Globus pallidus (tissue), 1 donor: ENCODE measurements around the gene CDC42BPA.
A peak's percentile ranks its signal among the peaks of the same experiment; 100 is the strongest.
"Not testable (repeated sequence)": the region's sequence is repeated elsewhere in the genome, so short reads cannot be mapped to it uniquely, and the experiment has no call there.

ENCODE experiments used
- DNase-seq: peaks from one replicate; pipeline ENCODE4 v3.0.0-alpha.2; 2015; ENCODE audit warnings: low spot score

Gene CDC42BPA

DNA sequence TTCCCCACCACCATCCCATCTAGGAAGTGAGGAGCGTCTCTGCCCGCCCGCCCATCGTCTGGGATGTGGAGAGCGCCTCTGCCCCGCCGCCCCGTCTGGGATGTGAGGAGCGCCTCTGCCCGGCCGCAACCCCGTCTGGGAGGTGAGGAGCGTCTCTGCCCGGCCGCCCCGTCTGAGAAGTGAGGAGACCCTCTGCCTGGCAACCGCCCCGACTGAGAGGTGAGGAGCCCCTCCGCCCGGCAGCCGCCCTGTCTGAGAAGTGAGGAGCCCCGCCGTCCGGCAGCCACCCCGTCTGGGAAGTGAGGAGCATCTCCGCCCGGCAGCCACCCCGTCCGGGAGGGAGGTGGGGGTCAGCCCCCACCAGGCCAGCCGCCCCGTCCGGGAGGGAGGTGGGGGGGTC, 185.6 kb downstream of the CDC42BPA start:
- DNase-seq, result not testable (repeated sequence)

DNA sequence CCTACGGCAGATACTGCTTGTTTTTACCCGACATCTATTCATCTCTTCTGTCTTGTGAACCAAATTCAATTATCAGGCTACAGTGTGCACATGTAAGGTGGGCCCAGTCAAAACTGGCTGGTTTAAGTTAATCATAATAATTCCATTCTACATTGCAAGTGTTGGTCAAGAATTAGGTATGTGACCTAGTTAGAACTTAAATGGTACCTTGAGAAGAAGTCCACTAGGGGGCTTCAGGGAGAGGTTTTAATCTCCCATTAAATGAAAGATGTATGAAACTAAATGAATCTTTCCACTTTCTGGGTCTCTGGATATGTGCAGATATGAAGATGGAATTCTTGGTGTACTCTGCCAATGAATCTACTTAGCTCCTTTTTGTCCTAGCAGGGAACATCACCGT, 187.1 kb downstream of the CDC42BPA start:
- no peak for DNase-seq

DNA sequence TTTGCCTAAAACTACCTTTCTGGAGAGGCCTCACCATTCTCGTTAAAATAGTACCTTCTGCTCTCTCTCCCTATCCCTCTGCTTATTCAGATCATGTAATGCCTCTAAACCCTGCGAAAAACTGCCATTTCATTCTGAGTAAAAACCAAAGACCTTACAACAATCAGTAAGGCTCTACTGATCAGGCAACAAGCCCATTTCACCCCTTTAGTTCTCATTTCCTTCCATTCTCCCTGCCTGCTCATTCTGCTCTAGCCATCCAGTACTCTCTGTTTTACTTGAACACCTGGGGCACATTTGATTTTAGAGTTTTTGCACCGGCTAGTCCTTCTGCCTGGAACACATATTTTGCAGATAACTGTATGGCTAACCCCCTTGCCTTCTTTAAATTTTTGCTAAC, 190.4 kb downstream of the CDC42BPA start:
- DNase-seq, result no peak

DNA sequence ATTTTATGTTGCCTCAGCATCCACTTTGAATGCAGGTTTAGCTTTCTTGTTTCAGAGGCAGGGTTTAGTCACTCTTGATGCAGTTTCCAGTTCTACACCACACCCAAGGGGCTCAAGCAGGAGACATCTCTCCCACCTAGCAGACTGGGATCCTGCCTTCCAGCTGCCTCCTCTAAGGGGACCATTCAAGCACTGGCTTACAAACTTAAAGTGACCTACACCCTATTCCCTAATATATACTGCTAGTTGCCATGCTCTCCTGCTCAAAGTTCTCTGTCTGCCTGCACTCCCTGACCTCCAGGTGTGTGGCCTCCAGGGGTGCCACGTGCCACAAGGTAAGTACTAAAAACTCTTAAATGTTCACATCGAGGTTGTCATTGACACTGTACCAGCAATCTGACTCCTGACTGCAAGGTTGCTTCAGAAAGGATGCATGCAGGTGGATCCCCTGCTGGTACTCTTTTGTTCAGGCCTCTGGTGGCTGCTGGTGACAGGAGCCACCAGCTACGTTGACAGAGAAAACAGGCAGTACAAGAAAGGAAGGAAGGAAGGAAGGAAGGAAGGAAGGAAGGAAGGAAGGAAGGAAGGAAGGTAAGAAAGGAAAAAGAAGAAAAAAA, 192.3 kb downstream of the CDC42BPA start:
- no peak for DNase-seq

DNA sequence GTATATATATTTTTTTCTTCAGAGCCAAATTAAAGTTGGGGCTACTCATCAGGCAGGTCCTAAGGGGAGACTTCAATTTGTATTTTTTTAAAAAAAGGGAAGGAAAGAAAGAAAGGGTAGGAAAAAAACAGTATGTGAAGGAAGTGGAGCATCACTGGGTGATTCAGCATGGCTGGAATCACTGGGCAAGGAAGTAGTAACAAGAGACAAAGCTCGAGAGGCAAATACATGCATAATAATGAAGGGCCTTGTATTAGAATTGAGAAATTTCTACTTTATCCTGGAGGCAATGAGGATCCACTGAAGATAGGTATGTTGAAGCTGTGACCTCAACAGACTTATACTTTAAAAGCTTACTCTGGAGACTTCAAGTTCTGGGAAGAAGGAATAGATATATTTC, 193.8 kb downstream of the CDC42BPA start:
- DNase-seq, result no peak

DNA sequence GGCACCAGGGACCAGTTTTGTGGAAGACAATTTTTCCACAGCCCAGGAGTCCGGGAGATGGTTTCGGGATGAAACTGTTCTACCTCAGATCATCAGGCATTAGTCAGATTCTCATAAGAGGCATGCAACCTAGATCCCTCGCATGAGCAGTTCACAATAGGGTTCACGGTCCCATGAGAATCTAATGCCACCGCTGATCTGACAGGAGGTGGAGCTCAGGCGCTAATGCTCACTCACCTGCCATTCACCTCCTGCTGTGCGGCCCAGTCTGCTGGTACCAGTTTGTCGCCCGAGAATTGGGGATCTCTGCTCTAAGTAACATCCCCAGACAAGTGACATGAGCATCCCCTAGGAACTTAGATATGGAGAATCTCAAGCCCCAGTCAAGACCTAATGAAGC, 197.5 kb downstream of the CDC42BPA start:
- DNase-seq, result no peak

DNA sequence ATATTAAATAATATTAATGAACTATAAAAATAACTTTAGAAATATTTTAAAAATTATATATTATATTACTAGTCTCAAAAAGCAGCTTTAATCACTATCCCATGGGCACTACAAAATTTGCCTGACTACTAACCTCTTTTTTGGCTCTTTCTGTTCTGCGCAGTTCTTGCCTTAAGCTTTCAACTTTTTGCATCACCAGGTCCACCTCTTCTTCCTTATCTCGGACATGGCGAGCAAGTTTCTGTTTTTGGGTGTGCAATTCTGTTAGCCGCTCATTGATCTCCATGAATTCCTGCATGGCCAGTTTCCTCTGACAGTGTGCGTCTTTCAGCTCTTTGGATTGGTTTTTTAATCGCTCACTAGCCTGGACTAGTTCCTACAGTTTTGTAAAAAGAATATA, 205.8 kb downstream of the CDC42BPA start:
- DNase-seq, result no peak

DNA sequence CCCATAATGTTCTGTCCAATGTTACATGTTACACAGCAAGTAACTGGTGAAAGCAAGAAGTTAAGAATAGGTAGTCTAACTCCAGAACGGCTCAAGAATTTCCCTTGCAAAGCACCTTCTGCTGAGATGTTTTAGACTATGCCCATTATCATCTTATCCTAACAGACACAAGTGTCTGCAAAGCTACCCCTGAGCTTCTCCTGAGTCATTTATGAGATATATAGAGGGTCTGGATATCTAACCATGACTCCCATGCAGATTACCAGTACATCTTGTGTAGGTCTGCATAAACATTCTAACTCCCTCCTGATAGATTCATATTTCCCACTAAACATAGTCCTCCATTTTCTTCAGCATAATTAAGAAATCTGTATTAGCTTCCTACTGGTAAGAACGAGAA, 206.5 kb downstream of the CDC42BPA start:
- no peak for DNase-seq

DNA sequence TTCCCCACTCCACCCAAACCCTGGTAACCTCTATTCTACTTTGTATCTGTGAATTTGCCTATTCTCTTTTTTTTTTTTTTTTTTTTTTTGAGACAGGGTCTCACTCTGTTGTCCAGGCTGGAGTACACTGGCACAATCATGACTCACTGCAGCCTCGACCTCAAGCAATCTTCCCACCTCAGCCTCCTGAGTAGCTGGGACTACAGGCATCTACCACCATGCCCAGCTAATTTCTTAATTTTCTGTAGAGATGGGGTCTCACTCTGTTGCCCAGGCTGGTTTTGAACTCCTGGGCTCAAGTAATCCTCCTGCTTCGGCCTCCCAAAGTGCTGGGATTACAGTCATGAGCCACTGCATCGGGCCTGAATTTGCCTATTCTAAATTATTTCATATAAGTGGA, 213.0 kb downstream of the CDC42BPA start:
- DNase-seq, result not testable (repeated sequence)

DNA sequence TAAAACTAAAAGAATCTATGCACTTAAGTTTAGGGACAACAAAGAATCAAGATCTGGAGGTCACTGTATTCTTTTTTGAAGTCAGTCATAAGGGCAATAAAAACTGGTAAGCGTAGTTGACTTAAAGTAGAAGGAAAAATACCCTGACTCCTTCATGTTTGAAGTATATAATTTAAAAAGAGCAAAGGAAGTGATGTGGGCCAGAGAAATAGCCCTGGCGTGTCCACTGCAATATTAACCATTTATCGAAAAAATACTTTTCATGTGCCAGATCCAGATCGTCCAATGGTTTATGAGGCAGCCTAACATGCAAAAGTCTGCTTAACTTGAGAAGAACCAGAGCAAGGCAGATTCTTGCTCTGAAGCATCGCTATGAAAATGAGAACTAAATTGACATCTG, 216.2 kb downstream of the CDC42BPA start:
- no peak for DNase-seq

DNA sequence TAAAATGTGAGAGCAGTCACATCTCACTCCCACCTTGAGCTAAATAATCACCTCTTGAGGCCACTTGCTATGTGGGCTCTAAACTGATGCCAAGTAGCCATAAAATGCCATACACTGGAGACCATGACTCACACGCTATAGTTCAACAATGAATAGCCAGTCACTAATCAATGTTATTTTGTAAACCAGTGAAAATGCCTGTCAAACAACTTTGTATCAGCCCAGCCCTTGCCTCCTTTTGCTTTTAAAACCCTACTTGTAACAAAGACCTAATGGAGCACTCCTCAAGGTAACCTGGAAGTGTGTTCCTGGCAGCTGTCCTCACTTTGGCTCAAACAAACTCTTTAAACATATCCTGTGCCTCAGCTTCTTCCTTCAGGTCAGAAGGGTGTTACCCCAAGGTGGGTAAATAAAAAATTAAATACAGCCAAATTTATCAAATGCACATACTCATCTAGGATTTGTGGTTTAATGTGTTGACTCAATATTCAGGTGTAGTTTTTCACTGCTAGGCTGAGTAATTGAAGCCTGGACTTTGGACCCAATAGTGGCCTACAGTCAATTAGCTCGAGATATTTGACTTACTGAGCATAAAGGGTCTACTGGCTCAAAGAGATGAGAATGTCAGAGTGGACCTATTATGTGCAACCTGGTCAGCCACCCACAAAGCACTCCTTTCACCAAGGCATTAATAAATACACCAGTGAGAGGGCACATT, 223.9 kb downstream of the CDC42BPA start:
- DNase-seq, result no peak

DNA sequence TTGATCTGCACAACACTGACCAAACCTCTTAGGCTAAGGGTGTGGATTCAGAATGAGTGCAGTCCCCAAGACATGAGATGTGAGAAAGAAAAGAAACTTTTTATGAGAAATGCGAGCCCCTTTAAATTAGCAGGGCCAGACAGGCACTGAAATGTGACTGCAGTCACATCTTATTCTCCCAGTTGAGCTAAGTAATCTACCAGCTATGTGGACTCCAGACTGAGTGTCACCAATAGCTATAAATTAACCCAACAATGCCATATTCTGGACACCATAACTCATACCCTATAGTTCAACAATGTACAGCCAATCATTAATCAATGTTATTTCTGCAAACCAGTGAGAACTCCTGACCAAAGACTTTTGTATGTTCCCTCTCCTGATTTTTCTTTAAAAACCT, 225.0 kb downstream of the CDC42BPA start:
- no peak for DNase-seq

DNA sequence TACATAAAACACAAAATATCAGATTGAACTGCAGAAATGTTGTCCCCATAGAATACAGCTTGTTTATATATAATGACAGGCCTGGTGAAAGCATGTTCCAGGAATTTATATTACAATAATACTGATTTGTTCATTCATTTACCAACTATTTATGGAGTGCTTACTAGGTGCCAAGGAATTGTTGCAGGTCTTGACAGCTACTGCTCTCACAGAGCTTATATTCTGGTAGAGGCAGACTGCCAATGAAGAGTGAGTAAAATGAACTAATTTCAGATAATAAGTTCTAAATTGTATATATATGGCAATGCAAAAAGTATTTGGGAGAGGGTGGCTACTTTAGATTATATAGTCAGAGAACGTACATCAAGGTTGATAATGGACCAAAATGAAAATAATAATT, 226.2 kb downstream of the CDC42BPA start:
- no peak for DNase-seq

DNA sequence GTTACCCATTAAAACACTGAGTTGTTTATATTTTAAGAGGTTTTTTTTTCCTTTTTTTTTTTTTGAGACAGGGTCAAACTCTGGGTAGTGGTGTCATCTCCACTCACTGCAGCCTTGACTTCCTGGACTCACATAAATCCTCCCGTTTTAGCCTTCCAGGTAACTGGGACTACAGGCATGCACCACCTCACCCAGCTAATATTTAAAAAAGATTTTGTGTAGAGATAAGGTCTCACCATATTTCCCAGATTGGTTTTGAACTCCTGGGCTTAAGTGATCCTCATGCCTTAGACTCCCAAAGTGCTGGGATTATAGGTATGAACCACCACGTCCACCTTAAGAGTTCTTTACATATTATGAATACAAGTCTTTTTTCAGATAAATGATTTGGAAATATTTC, 231.7 kb downstream of the CDC42BPA start:
- DNase-seq, result no peak

DNA sequence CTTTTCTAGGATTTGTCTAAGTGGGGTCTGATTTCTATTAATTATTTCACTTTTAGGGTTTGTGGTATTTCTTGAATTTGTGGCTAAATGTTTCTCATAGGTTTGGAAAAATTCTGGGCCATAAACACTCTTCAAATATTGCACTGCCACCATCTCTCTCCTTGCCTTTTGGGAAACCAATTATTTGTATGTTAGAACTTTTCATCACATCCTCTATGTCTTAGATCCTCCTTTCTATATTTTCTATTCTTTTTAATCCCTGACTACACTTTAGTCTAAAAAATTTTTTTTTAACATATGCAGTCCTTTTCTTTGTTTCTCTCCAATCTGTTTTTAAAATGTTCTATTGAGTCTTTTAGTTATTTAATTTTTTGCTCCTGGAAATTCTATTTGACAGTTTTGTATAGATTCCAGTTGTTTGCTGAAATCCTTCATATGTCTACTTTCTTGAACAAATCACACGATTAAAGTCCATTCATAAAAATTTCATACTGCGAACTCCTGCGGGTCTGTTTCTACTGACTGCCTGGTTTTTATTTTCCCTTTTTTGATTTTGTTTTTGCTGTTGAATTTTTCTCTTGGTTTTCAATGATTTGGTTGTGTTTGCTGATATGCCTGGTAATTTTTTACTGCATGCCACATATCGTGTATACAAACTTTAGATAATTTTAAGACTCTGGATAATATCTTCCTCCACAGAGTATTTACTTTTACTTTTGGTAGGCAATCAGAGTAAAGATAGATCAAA, 235.1 kb downstream of the CDC42BPA start:
- no peak for DNase-seq

DNA sequence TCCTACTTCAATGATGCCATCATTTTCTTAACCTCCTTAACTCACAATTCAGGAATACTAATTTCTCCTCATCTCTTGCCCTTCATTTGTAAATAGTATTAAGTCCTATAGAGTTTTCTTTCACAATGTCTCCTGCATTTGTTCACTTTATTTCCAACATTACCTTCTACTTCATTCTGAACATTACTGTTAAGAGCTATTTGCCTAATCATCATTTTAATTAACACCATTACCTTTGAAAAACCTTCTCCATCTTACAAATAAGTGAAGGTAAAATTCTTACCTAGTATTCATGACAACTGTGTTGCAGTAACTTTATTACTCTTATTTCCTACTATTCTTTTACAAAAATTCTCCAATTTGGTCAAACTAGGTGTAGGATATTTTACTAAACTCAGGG, 240.5 kb downstream of the CDC42BPA start:
- DNase-seq, result no peak

DNA sequence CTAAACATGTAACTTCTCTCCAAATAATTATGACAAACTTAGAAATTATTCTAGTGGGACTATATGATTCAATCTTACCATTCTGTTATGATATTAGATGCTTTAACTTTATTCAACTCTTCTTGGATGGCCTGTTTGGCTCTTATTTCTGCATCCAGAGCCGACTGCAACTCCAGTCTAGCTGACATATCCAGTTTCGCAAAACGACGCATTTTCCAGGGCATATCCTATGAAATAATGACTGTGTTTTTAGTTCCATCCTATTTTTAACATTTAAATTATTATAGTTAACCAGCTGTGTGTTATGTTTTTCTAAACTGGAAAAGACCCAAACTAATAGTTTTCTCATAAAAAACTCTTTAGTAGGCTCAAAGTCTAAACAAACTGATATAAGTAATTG, 244.5 kb downstream of the CDC42BPA start:
- DNase-seq, result no peak

DNA sequence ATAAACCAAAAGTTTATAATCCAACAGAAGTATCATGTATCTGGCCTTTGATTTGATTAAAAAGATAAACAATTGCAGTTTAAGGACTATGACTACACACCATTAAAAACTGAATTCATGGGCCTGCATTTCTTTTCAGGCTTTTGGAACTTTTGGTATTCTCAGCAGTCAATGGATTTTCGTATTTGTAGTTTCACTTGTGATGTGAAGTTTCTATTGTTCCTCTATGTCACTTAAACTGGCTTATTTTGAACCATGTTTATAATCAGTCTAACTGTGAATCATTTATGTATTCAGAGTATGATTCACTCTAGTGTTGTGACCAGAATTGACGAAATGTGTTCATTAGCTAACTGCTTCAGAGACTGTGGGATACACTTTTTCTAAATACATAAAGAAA, 245.3 kb downstream of the CDC42BPA start:
- DNase-seq, result peak; percentile 2

DNA sequence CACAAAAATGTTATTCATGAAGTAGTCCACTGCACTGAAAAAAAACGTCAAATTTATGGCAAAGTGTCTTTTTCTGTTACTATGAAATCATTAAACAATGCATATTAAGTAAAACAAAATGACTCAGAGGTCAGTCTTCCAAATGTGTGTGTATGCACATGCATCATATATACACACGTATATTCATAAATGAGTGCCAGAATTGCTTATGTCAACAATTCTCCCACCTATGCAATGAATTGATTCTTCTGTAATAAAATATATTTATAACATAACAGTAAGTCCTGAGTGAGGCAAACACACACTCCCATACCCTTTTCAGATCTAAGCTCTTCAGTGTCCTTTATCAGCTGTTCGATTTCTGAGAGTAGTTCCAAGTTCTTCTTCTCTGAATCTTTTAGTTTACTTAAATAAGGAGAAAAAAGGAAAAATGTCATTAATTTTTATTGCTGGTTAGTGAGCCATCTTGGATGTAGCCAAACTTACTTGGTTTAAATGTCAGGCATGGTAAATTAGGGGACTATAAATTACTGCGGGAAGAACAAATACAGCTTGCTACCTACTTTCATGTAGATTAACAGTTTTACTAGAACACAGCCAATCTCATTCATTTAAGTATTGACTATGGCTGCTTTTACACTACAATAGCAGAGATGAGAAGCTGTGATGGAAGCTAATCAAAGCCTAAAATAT, 246.3 kb downstream of the CDC42BPA start:
- no peak for DNase-seq

DNA sequence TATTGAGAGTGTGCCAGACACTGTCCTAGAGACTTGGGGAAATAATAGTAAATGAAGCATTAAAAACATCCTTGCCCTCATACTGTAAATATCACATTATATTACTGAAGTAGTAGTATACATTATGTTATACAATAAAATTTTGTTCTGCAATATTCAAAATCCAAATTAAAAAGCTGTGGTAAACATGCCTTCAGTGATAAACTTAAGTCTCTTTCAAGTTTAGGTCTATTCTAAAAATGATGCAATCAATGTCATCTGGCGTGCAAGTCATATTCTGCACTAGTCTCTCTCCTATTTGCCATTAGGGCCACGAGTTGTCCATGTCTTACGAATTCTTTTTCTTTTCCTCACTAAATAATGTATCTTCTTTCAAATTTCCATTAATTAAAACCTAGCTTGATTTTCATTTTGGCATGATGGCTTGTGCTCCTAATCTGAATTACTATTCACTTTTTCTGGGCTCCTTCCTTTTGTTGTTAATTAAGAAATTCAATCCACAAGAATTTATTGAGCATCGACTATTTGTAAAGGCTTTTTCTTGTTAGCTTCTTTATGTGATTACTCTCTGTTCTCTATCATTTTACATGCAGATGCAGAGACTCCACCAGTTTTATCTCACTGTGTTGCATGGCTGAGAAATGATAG, 247.5 kb downstream of the CDC42BPA start:
- no peak for DNase-seq

DNA sequence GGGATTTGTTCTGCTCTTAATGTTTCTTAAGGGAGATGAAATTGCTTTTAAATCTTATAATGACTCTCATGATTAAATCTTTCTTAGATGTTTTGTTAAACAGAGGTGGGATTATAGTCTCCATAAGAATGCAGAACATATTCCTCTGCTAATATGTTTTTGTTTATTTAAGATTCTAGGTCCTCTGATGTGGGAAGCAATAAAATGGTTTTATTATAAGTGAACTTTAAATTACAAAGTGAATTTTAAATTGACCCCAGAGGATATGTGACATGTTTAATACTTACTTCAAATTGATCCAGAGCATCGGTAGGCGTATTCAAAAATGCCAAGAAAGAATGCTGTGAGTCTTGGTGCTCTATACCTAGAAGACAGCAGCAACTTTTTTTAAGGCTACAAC, 248.8 kb downstream of the CDC42BPA start:
- no peak for DNase-seq

DNA sequence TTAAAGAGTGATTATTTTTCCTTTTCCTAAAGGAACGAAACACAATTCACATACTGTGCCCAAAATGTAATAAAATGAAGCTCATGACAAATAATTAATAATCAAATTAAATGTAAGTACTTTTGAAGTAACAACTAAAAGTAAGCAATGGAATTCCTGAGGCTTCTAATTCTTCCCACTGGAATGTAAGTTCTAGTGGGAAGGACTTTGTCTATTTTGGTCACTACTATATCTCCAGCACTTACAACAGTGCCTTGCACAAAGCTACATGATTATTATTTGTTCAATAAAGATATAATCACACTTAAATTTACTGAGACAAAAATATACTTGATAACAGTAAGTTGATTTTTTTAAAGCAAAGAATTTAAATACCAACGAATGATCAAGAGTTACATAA, 249.4 kb downstream of the CDC42BPA start:
- no peak for DNase-seq
